Astrocyte (in vitro differentiated cells and primary cell): ENCODE data around the gene DNASE2. TPM values are rescaled to one million over a fixed set of nuclear protein-coding genes. Genes with fewer than 3 reads are reported as not detected.

ENCODE experiments used
- DNase-seq: peaks from one replicate; pipeline ENCODE4 v3.0.0-alpha.2; 2010; ENCODE audit warnings: low read depth
- FAIRE-seq: peaks from 2 replicates; lab custom pipeline; 2011; peaks lifted over from hg19 to GRCh38; lab: Jason Lieb, UNC
- H2AFZ ChIP-seq: 2 replicates; pipeline ENCODE4 v1.6.0; 2012; ENCODE audit warnings: low read depth, low read length, inconsistent platforms
- H3K27ac ChIP-seq: 2 replicates; pipeline ENCODE4 v1.5.1; 2011; ENCODE audit warnings: low read depth, low read length, inconsistent platforms
- H3K27me3 ChIP-seq: 2 replicates; pipeline ENCODE4 v1.6.0; 2011; ENCODE audit warnings: low read length, inconsistent platforms; ENCODE audit not compliant: insufficient read depth
- H3K36me3 ChIP-seq: 2 replicates; pipeline ENCODE4 v1.5.1; 2011; ENCODE audit warnings: low read length, inconsistent platforms; ENCODE audit not compliant: insufficient read depth
- H3K4me1 ChIP-seq: 2 replicates; pipeline ENCODE4 v1.5.1; 2011; ENCODE audit warnings: low read length, inconsistent platforms; ENCODE audit not compliant: insufficient read depth
- H3K4me2 ChIP-seq: 2 replicates; pipeline ENCODE4 v1.6.0; 2012; ENCODE audit warnings: low read length, inconsistent platforms
- H3K4me3 ChIP-seq: 2 replicates; pipeline ENCODE4 v1.5.1; 2011; ENCODE audit warnings: low read depth, mild to moderate bottlenecking, low read length, inconsistent platforms; ENCODE audit not compliant: insufficient read depth
- H3K79me2 ChIP-seq: 2 replicates; pipeline ENCODE4 v1.6.0; 2012; ENCODE audit warnings: mild to moderate bottlenecking, low read length, inconsistent platforms; ENCODE audit not compliant: insufficient read depth
- H3K9ac ChIP-seq: 2 replicates; pipeline ENCODE4 v1.6.0; 2012; ENCODE audit warnings: mild to moderate bottlenecking, low read length, inconsistent platforms
- H3K9me3 ChIP-seq: 2 replicates; pipeline ENCODE4 v1.5.1; 2012; ENCODE audit warnings: low read depth, mild to moderate bottlenecking, low read length, inconsistent platforms; ENCODE audit not compliant: insufficient read depth
- H4K20me1 ChIP-seq: 2 replicates; pipeline ENCODE4 v1.6.0; 2012; ENCODE audit warnings: low read length, inconsistent platforms; ENCODE audit not compliant: insufficient read depth
- H3K27ac Mint-ChIP-seq: one replicate; pipeline ENCODE4 v1.8.0; 2021; ENCODE audit warnings: mild to moderate bottlenecking, mixed read lengths; ENCODE audit not compliant: unreplicated experiment
- H3K27me3 Mint-ChIP-seq: one replicate; pipeline ENCODE4 v1.8.0; 2021; ENCODE audit warnings: low read depth, mixed read lengths; ENCODE audit not compliant: unreplicated experiment
- H3K36me3 Mint-ChIP-seq: one replicate; pipeline ENCODE4 v1.8.0; 2021; ENCODE audit warnings: low read depth, mixed read lengths; ENCODE audit not compliant: unreplicated experiment
- H3K4me1 Mint-ChIP-seq: one replicate; pipeline ENCODE4 v1.8.0; 2021; ENCODE audit warnings: low read depth, mixed read lengths; ENCODE audit not compliant: unreplicated experiment
- H3K4me3 Mint-ChIP-seq: one replicate; pipeline ENCODE4 v1.8.0; 2021; ENCODE audit warnings: mild to moderate bottlenecking, moderate library complexity, mixed read lengths; ENCODE audit not compliant: unreplicated experiment
- H3K9me3 Mint-ChIP-seq: one replicate; pipeline ENCODE4 v1.8.0; 2021; ENCODE audit warnings: mild to moderate bottlenecking, mixed read lengths; ENCODE audit not compliant: unreplicated experiment
- EZH2 ChIP-seq: IDR thresholded peaks from 2 replicates; pipeline ENCODE4 v1.6.1; 2012; ENCODE audit warnings: mild to moderate bottlenecking, low read length, inconsistent platforms; ENCODE audit not compliant: insufficient read depth
- microRNA-seq: library from miRNA; unstranded; fragments of <30 nt; microRNA quantifications from one replicate; pipeline ENCODE4 v1.2.0, GENCODE V29; 2020
- total RNA-seq: library from RNA; stranded (reverse); gene quantifications from 2 replicates; pipeline ENCODE4 v1.2.1, GENCODE V29; 2021
- TF ChIP-seq, protein P1 (sequence below): IDR thresholded peaks from 2 replicates; pipeline ENCODE4 v1.5.1; 2011; ENCODE audit warnings: low read depth, mild to moderate bottlenecking, inconsistent platforms, low read length, moderate library complexity; ENCODE audit not compliant: insufficient read depth

DNASE2 gene
- total RNA-seq, 1 donor from 2014 or later, result 33.1 TPM

GRCh38 chr19:12828494-12828893 lies 52.8 kb downstream of the DNASE2 start:
- no peak for TF ChIP-seq EZH2
- H3K4me1 ChIP-seq, result no peaks in the 10 kb centered on the region
- H3K4me3 ChIP-seq, result no peak overlapping the region
- no peak overlapping the region for H3K4me3 Mint-ChIP-seq
- no peak overlapping the region for H3K4me2 ChIP-seq
- FAIRE-seq (no peak), DNase-seq (no peak)
- no peaks in the 10 kb centered on the region for H3K79me2 ChIP-seq
- no peak overlapping the region for H3K27ac Mint-ChIP-seq
- no peaks in the 10 kb centered on the region for H3K4me1 Mint-ChIP-seq
- H3K36me3 ChIP-seq, result no peaks in the 10 kb centered on the region
- no peaks in the 10 kb centered on the region for H4K20me1 ChIP-seq
- H2AFZ ChIP-seq, result no peak overlapping the region
- no peak overlapping the region for H3K9ac ChIP-seq
- H3K9me3 ChIP-seq, result no peaks in the 10 kb centered on the region
- H3K9me3 Mint-ChIP-seq, result no peaks in the 10 kb centered on the region
- no peak overlapping the region for H3K27ac ChIP-seq
- peaks cover 3% of the 10 kb centered on the region for H3K36me3 Mint-ChIP-seq
- peaks cover 13% of the 10 kb centered on the region for H3K27me3 ChIP-seq
- peaks cover 42% of the 10 kb centered on the region for H3K27me3 Mint-ChIP-seq

- no peak for FAIRE-seq
- TF ChIP-seq, protein P1, sequence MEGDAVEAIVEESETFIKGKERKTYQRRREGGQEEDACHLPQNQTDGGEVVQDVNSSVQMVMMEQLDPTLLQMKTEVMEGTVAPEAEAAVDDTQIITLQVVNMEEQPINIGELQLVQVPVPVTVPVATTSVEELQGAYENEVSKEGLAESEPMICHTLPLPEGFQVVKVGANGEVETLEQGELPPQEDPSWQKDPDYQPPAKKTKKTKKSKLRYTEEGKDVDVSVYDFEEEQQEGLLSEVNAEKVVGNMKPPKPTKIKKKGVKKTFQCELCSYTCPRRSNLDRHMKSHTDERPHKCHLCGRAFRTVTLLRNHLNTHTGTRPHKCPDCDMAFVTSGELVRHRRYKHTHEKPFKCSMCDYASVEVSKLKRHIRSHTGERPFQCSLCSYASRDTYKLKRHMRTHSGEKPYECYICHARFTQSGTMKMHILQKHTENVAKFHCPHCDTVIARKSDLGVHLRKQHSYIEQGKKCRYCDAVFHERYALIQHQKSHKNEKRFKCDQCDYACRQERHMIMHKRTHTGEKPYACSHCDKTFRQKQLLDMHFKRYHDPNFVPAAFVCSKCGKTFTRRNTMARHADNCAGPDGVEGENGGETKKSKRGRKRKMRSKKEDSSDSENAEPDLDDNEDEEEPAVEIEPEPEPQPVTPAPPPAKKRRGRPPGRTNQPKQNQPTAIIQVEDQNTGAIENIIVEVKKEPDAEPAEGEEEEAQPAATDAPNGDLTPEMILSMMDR, result peak; percentile 14
- no peak for TF ChIP-seq EZH2
- Mint-ChIP-seq H3K27ac (no peak overlapping the region), H3K36me3 (peaks cover 3% of the 10 kb centered on the region), H3K9me3 (no peaks in the 10 kb centered on the region), H3K4me3 (no peak overlapping the region), H3K4me1 (no peaks in the 10 kb centered on the region), H3K27me3 (peaks cover 20% of the 10 kb centered on the region)
- no peak overlapping the region for H3K9ac ChIP-seq
- peak overlapping the region; percentile 58 for H3K4me2 ChIP-seq
- no peaks in the 10 kb centered on the region for H3K36me3 ChIP-seq
- peaks cover 3% of the 10 kb centered on the region for H3K9me3 ChIP-seq
- peak overlapping the region; percentile 52 for H2AFZ ChIP-seq
- H3K79me2 ChIP-seq, result no peaks in the 10 kb centered on the region
- H4K20me1 ChIP-seq, result no peaks in the 10 kb centered on the region
- no peaks in the 10 kb centered on the region for H3K4me1 ChIP-seq
- no peak overlapping the region for H3K27ac ChIP-seq
- H3K27me3 ChIP-seq, result no peaks in the 10 kb centered on the region
- DNase-seq, result no peak
- H3K4me3 ChIP-seq, result no peak overlapping the region
These were observed 55.8 kb downstream of the DNASE2 start for GRCh38 chr19:12825254-12826131.

Small RNAs within 50 kb of the gene (microRNA-seq; reads per million reads assigned to microRNA genes)
- gene MIR5695, result not detected
- not detected for gene MIR6794

Other genes with a start within 250 kb of the DNASE2 start
- gene MAN2B1, start 214.7 kb downstream of the DNASE2 start, total RNA-seq, result 105 and 129 TPM in 2 replicates
- gene WDR83, start 214.6 kb downstream of the DNASE2 start, total RNA-seq, result 10.0 and 13.3 TPM in 2 replicates
- gene DHPS, start 199.6 kb downstream of the DNASE2 start, total RNA-seq, result 43.4 and 47.6 TPM in 2 replicates
- gene GNG14, start 193.5 kb downstream of the DNASE2 start, total RNA-seq, result not detected in 2 replicates
- gene FBXW9, start 184.8 kb downstream of the DNASE2 start, total RNA-seq, result 9.9 and 11.6 TPM in 2 replicates
- gene TNPO2, start 157.5 kb downstream of the DNASE2 start, total RNA-seq, result 69.8 and 76.3 TPM in 2 replicates
- 172 and 178 TPM in 2 replicates for gene TRIR, start 146.8 kb downstream of the DNASE2 start, total RNA-seq
- 63.0 and 66.8 TPM in 2 replicates for gene GET3, start 144.0 kb downstream of the DNASE2 start, total RNA-seq
- gene BEST2, start 129.7 kb downstream of the DNASE2 start, total RNA-seq, result not detected in 2 replicates
- 21.7 and 25.9 TPM in 2 replicates for gene HOOK2, start 105.9 kb downstream of the DNASE2 start, total RNA-seq
- 101 and 126 TPM in 2 replicates for gene JUNB, start 90.0 kb downstream of the DNASE2 start, total RNA-seq
- gene PRDX2, start 79.6 kb downstream of the DNASE2 start, total RNA-seq, result 145 and 166 TPM in 2 replicates
- gene THSD8, start 79.4 kb downstream of the DNASE2 start, total RNA-seq, result 3.6 and 4.5 TPM in 2 replicates
- gene RNASEH2A, start 74.9 kb downstream of the DNASE2 start, total RNA-seq, result 5.4 and 10.5 TPM in 2 replicates
- gene RTBDN, start 46.9 kb downstream of the DNASE2 start, total RNA-seq, result not detected in 2 replicates
- gene MAST1, start 42.9 kb downstream of the DNASE2 start, total RNA-seq, result 5.4 and 6.3 TPM in 2 replicates
- 0.17 TPM in 1 of 2 replicates, not detected in the other for gene KLF1, start 5.8 kb upstream of the DNASE2 start, total RNA-seq
- gene GCDH, start 9.7 kb upstream of the DNASE2 start, total RNA-seq, result 15.5 and 17.5 TPM in 2 replicates
- gene SYCE2, start 37.8 kb upstream of the DNASE2 start, total RNA-seq, result 0.50 TPM in 1 of 2 replicates, not detected in the other
- gene FARSA, start 52.3 kb upstream of the DNASE2 start, total RNA-seq, result 76.7 and 80.4 TPM in 2 replicates
- 2,193 and 2,309 TPM in 2 replicates for gene CALR, start 57.2 kb upstream of the DNASE2 start, total RNA-seq
- 40.6 and 48.5 TPM in 2 replicates for gene RAD23A, start 64.4 kb upstream of the DNASE2 start, total RNA-seq
- gene GADD45GIP1, start 75.8 kb upstream of the DNASE2 start, total RNA-seq, result 34.0 and 35.5 TPM in 2 replicates
- gene DAND5, start 88.1 kb upstream of the DNASE2 start, total RNA-seq, result 0.14 TPM in 1 of 2 replicates, not detected in the other
- 8.4 and 9.6 TPM in 2 replicates for gene NFIX, start 114.0 kb upstream of the DNASE2 start, total RNA-seq
- 0.27 TPM in 1 of 2 replicates, not detected in the other for gene LYL1, start 221.4 kb upstream of the DNASE2 start, total RNA-seq
- gene TRMT1, start 235.3 kb upstream of the DNASE2 start, total RNA-seq, result 43.0 and 43.3 TPM in 2 replicates
- 96.4 and 104 TPM in 2 replicates for gene NACC1, start 236.8 kb upstream of the DNASE2 start, total RNA-seq